Endothelial cell of umbilical vein (primary cell): ENCODE measurements around the gene PDE11A.

ENCODE experiments used
- CTCF ChIP-seq, 2 donors: IDR thresholded peaks; 1 replicate in 1 of 2; 2 replicates in 1 of 2; pipeline ENCODE4 v1.5.1; 2011; ENCODE audit warnings: low read length in 2 of 2, mild to moderate bottlenecking in 2 of 2, moderate library complexity in 2 of 2, control low read depth in 1 of 2, inconsistent platforms in 1 of 2, low read depth in 1 of 2; ENCODE audit not compliant: insufficient read depth in 1 of 2; ENCODE audit errors: extremely low read depth in 1 of 2
- EZH2 ChIP-seq: IDR thresholded peaks from 2 replicates; pipeline ENCODE4 v1.6.1; 2012; ENCODE audit warnings: borderline replicate concordance, low read depth, mild to moderate bottlenecking, moderate library complexity, low read length, inconsistent platforms; ENCODE audit not compliant: severe bottlenecking
- FOS ChIP-seq: IDR thresholded peaks from 2 replicates; pipeline ENCODE4 v1.6.1; 2011; ENCODE audit warnings: mild to moderate bottlenecking, low read length, moderate library complexity, borderline replicate concordance; ENCODE audit not compliant: insufficient read depth
- JUN ChIP-seq: IDR thresholded peaks from 2 replicates; pipeline ENCODE4 v1.6.1; 2011; ENCODE audit warnings: borderline replicate concordance, low read depth; ENCODE audit not compliant: insufficient read length, insufficient read depth
- MAX ChIP-seq: IDR thresholded peaks from 2 replicates; pipeline ENCODE4 v1.6.1; 2011; ENCODE audit not compliant: insufficient read depth, insufficient read length
- MYC ChIP-seq: IDR thresholded peaks from one replicate; pipeline ENCODE4 v1.6.1; 2011; ENCODE audit warnings: mild to moderate bottlenecking, low read depth, low read length
- POLR2A ChIP-seq: IDR thresholded peaks from 2 replicates; pipeline ENCODE4 v1.6.1; 2012; ENCODE audit warnings: low read depth, mild to moderate bottlenecking, control low read depth, low read length
- POLR2AphosphoS5 ChIP-seq: IDR thresholded peaks from 2 replicates; pipeline ENCODE4 v1.6.1; 2012; ENCODE audit warnings: low read depth, mild to moderate bottlenecking, control low read depth, low read length, moderate library complexity; ENCODE audit not compliant: insufficient read depth

- no peak for TF ChIP-seq MAX
- TF ChIP-seq CTCF (IDR thresholded peaks at IDR 0.05; ENCODE audit: extremely low read depth in 1 of 2, insufficient read depth in 1 of 2, low read depth in 1 of 2, low read length in 2 of 2) = no peak
- TF ChIP-seq POLR2A = no peak
- no peak for TF ChIP-seq POLR2AphosphoS5
- TF ChIP-seq EZH2 = no peak
- no peak for TF ChIP-seq JUN
- no peak for TF ChIP-seq FOS
- no peak for TF ChIP-seq MYC
Measured at GRCh38 chr2:177818412-177818811, 254.2 kb downstream of the PDE11A start.
